ENCODE results near the gene CORO6.
A peak's percentile ranks its signal among the peaks of the same experiment; 100 is the strongest.

The CORO6 gene

DNA sequence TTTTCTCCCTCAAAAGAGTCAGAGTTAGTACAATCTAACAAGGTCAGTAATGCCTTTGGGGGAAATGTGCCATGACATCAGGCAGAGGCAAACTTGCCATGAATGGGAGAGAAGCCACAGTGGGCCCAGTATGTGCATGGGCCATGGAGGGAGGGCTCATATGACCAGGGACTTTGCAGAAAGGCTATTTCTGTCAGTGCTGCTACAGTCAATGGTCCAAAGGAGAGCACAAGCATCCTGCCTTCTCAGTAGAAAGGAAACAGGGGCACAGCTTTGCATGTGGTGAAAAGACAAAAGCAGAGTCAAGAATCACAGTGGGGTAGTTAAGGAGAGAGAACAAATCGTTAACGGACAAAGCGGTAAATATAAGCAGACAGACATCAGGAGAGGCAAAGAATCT lies 11.2 kb upstream of the CORO6 start:
- FAIRE-seq (no peak), DNase-seq (ENCODE audit: insufficient read length, low spot score) (no peak)

- no peak for FAIRE-seq
- DNase-seq (ENCODE audit: insufficient read length, low spot score) = no peak
These were observed 8.0 kb upstream of the CORO6 start for GRCh38 chr17:29630630-29631193.

DNA sequence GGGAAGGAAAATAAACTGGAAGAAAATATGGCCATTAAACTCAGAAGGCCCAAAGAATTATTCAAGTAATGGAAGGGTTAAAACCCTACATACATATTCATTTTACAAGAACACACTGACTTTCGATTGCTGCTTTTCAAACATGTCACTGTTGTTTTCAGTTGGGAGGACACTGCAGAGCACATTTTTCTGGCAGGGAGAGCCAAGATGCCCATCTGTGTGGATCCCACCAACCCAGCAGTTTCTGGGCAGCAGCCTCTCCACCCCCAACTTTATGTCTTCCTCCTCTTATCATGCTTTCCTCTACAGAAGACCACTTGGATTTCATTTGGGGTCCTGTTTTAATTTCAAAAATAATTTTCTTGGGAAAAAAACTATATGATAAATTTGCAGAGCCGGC lies 7.1 kb upstream of the CORO6 start:
- FAIRE-seq (no peak), DNase-seq (ENCODE audit: insufficient read length, low spot score) (no peak)

DNA sequence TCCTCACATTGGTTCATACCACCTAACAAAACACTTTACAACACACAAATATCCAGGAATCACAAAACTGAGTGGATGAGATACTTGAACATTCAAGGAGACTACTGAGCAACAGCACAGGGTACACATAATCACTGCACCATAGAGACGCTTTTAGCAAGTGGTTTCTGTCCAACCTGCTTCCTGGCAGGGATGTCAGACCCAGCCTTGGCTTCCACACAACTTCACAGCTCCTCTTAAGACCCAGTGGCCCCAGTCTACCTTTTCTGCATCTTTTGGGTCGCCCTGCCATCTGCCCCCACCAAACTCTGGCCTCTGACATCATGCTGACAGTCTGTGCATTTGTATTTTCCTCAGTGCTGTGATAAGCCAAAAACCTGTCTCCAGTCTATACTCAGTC lies 5.9 kb upstream of the CORO6 start:
- no peak for FAIRE-seq
- DNase-seq (ENCODE audit: insufficient read length, low spot score) = no peak

GRCh38 chr17:29627951-29628350 lies 5.2 kb upstream of the CORO6 start:
- FAIRE-seq = no peak
- no peak for DNase-seq (ENCODE audit: insufficient read length, low spot score)

DNA sequence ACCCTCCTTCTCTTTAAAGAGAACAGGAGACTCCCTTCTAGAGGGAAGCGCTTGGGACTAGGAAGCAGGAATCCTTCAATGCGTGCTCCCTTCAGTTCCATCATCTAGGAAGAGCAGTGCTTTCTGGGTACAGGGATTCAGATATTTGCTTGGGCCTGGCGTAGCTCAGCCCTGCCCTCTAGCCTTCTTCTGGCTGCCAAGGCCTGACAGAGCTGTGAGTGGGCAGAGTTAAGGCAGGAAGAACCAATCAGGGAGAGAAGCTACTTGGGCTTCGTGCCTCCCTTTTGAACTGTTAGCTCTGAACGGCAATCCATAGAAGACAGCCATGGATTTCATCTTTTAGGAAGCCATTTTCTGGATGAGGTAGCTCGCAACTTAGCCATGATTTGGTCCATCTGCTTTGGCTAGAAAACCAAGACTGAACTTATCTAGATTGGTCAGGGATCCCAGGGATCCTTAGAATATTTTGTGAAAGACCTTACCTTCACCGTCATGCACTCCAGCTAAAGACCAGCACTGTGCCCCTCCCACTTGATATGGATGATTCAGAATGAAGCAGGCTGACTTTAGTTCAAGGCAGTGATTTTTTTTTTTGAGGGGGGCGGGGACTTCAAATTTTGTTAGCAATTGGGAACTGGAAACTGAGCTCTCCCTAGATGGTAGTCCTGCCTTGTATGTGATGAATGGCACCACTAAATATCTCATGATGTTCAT lies 2.5 kb upstream of the CORO6 start:
- DNase-seq (ENCODE audit: insufficient read length, low spot score) = no peak
- FAIRE-seq = no peak

DNA sequence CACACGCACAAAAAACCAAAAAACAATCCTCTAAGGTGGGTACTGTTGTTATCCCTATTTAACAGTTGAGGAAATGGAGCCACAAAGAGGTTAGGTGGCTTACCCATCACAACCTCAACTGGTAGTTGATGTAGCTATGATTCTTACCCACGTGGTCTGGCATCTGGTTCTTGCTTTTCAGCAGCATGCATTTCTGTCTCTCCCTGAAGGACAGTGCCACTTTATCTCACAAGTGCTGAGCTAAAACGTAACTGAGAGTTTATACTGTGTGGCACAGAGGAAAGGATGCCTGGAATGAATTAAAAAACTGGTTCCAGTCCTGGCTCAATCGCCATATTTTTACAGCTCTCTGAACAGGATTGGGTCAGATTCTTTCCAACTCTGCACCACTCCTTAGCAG lies 1.9 kb upstream of the CORO6 start:
- DNase-seq (ENCODE audit: insufficient read length, low spot score) (no peak), FAIRE-seq (no peak)

- DNase-seq (ENCODE audit: insufficient read length, low spot score) = no peak
- FAIRE-seq = no peak
These were observed 553 bp upstream of the CORO6 start for GRCh38 chr17:29623283-29623647.

DNA sequence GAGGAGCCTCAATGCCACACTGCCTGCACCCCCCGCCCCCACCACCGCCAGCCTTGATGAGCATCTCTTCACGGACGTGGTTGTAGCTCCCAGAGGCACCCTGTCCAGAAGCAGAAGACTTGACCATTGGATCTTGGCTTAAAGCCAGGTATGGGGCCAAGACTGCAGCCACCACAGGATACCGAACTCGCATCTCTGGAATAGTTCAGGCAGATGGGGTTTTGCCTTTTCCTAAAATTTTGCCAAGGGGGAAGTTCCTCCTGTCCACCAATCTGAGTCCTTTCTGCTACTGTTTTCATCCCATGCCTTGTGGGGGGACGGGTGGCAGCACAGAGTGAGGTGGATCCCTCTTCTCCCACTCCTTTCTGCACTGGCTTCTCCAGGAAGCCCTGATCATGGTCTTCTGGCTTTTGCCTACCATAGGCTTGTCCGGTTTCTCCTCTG lies 939 bp downstream of the CORO6 start:
- FAIRE-seq (no peak), DNase-seq (ENCODE audit: insufficient read length, low spot score) (no peak)

GRCh38 chr17:29620779-29621500 lies 1.8 kb downstream of the CORO6 start:
- no peak for DNase-seq (ENCODE audit: insufficient read length, low spot score)
- no peak for FAIRE-seq

DNA sequence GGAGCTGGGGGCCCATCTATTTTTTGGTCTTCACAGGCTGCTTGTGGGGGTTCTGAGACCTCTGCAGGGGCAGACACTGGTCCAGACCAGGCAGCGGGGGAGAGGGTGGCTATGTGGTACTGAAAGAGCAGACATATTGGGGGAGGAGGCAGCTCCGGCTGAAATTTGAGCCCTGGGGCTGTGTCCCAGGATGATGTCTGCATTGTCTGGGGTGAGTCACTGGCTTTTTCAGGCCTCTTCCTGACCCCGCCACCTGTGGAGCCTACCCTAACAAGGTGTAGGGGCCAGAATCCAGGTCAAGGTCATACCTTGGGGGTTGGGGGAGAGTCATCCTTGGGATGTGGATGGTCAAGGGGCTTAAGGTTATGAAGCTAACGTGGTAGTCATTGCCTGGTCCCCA lies 2.4 kb downstream of the CORO6 start:
- DNase-seq (ENCODE audit: insufficient read length, low spot score) (no peak), FAIRE-seq (no peak)

DNA sequence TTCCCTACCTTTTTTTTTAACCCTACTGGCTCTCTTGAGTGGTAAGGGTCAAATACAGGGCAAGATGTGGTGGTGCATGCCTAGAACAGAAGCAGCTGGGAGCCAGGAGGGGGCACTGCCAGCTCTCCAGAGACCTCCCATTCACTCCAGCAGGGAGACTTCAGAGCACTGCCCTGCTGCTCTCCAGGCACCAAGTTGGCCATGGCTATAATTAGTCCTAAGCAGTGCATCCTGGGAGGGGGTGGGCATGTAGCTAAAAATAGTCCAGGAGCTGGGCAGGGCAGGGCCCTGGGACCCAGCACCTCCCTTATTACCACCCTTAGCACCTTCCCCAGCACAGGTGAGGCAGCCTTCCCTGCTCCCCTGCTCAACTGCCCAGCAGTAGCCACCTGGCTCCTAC lies 3.5 kb downstream of the CORO6 start:
- no peak for FAIRE-seq
- no peak for DNase-seq (ENCODE audit: insufficient read length, low spot score)

- FAIRE-seq (no peak), DNase-seq (ENCODE audit: insufficient read length, low spot score) (no peak)
These were observed 4.2 kb downstream of the CORO6 start for GRCh38 chr17:29618272-29619065.

- FAIRE-seq (peak; percentile 88), DNase-seq (ENCODE audit: insufficient read length, low spot score) (peak; percentile 64)
These were observed 5.0 kb downstream of the CORO6 start for GRCh38 chr17:29617481-29618271.

GRCh38 chr17:29617125-29617480 lies 5.6 kb downstream of the CORO6 start:
- FAIRE-seq (peak; percentile 97), DNase-seq (ENCODE audit: insufficient read length, low spot score) (peak; percentile 83)

GRCh38 chr17:29616300-29617048 lies 6.2 kb downstream of the CORO6 start:
- peak; percentile 26 for FAIRE-seq
- DNase-seq (ENCODE audit: insufficient read length, low spot score) = no peak

GRCh38 chr17:29615492-29616299 lies 7.0 kb downstream of the CORO6 start:
- FAIRE-seq = peak; percentile 95
- DNase-seq (ENCODE audit: insufficient read length, low spot score) = peak; percentile 82

DNA sequence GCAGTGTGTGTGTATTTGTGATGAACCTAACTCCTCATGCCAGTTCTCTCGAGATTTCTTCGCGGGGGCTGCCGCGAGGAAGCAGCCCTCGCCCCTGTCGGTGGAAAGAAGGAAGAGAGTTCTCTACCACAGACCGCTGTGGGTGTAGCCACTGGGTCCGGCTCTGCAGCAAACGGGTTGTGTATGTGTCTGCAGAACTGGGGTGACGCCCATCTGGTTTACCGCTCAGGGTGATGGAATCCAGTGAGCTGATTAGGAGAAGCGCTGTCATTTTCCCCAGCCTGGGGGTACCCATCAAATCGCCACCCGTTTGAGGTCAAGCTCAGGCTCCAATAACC lies 7.7 kb downstream of the CORO6 start:
- FAIRE-seq = no peak
- no peak for DNase-seq (ENCODE audit: insufficient read length, low spot score)

DNA sequence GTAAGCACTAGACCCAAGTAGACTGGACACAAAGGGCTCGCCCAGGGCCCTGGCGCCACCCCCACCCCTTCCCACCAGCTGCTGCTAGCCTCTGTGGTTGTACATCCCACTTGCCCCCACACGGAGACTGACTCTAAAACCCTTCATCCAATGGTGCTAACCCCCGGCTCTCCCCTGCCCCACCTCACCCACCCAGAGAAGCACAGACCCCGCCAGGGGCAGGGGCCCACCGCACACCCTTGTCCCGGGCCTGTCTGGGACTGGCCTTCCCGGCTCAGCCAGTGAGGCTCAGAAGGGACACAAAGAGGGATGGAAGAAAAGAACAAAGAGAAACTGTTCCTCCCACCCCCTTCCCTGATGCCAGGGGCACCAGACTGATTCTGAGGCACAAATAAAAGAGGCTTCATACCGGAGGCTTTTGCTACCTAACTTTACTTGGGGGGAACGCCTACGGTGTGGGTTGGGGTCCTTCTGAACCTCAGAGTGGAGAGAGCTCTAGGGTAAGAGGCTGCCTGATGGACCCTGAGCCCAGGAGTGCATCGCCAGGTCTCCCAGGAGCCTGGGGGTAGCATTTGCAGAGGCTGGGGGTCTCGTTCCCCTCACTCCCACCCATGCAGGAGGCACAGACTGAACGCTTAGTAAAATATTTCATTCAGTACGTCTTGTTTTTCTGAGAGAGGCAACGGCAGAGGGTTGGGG lies 8.2 kb downstream of the CORO6 start:
- FAIRE-seq (no peak), DNase-seq (ENCODE audit: insufficient read length, low spot score) (no peak)
